SK-N-SH (cell line): ENCODE data around the gene ZNF143. TPM values are rescaled to one million over a fixed set of nuclear protein-coding genes. Genes with fewer than 3 reads are reported as not detected.
A peak's percentile ranks its signal among the peaks of the same experiment; 100 is the strongest.

Source experiments
- CTCF ChIA-PET: fragments of 300-600, 350-600 bp; formaldehyde crosslinking; extraction: SDS; loops from one replicate; lab custom pipeline; 2021; lab: Yijun Ruan, JAX
- POLR2A ChIA-PET: fragments of 350-600 bp; sonication (Branson Sonifier 250); formaldehyde crosslinking; extraction: SDS; loops from one replicate; lab custom pipeline; 2020; ENCODE audit warnings: antibody characterized with exemption, inconsistent platforms; lab: Yijun Ruan, JAX
- DNase-seq: peaks from one replicate; pipeline ENCODE4 v3.0.0; 2012
- H2AFZ ChIP-seq: fragments of 200-600 bp; sonication (generic); 2 replicates; pipeline ENCODE4 v1.8.1; 2016; ENCODE audit warnings: antibody characterized with exemption, mild to moderate bottlenecking, low read depth
- H3F3A ChIP-seq: fragments of 200-600 bp; sonication (generic); replicated peaks from 2 replicates; pipeline ENCODE3; 2016; ENCODE audit warnings: antibody characterized with exemption, mild to moderate bottlenecking; ENCODE audit not compliant: insufficient read depth
- H3K27ac ChIP-seq, 2 experiments: fragments of 200-500 bp in 1 of 2; fragments of 200-600 bp in 1 of 2; sonication (Bioruptor generic) in 1 of 2; sonication (generic), shearing (Covaris generic) in 1 of 2; 2 replicates each; pipeline versions ENCODE4 v1.5.1 to v1.6.1; 2014 to 2016; ENCODE audit warnings: low read depth in 2 of 2, inconsistent platforms in 1 of 2, low read length in 1 of 2, mild to moderate bottlenecking in 1 of 2, mixed read lengths in 1 of 2
- H3K27me3 ChIP-seq: fragments of 200-600 bp; sonication (generic), shearing (Covaris generic); 2 replicates; pipeline ENCODE4 v1.6.1; 2016; ENCODE audit warnings: mixed run types; ENCODE audit not compliant: insufficient read depth
- H3K36me3 ChIP-seq, 2 experiments: fragments of 200-500 bp in 1 of 2; fragments of 200-600 bp in 1 of 2; sonication (Bioruptor generic) in 1 of 2; sonication (generic) in 1 of 2; replicated peaks in 1 of 2; 2 replicates each; pipeline versions ENCODE3 to v1.5.1; 2014 to 2016; ENCODE audit warnings: low read length in 1 of 2, mild to moderate bottlenecking in 1 of 2; ENCODE audit not compliant: insufficient read depth in 2 of 2, control insufficient read depth in 1 of 2
- H3K4me1 ChIP-seq, 2 experiments: fragments of 200-500 bp in 1 of 2; fragments of 200-600 bp in 1 of 2; sonication (Bioruptor generic) in 1 of 2; sonication (generic), shearing (Covaris generic) in 1 of 2; 2 replicates each; pipeline versions ENCODE4 v1.5.1 to v1.6.1; 2014 to 2016; ENCODE audit warnings: low read depth in 1 of 2, low read length in 1 of 2, mixed run types in 1 of 2; ENCODE audit not compliant: insufficient read depth in 2 of 2, control insufficient read depth in 1 of 2
- H3K4me2 ChIP-seq: fragments of 200-600 bp; sonication (generic), shearing (Covaris generic); 2 replicates; pipeline ENCODE4 v1.6.1; 2017; ENCODE audit warnings: mixed run types
- H3K4me3 ChIP-seq, 2 experiments: fragments of 200-500 bp in 1 of 2; fragments of 200-600 bp in 1 of 2; sonication (Bioruptor generic) in 1 of 2; sonication (generic), shearing (Covaris generic) in 1 of 2; 2 replicates each; pipeline versions ENCODE4 v1.5.1 to v1.8.1; 2014 to 2016; ENCODE audit warnings: low read depth in 2 of 2, inconsistent platforms in 1 of 2, low read length in 1 of 2, mild to moderate bottlenecking in 1 of 2, mixed read lengths in 1 of 2, moderate library complexity in 1 of 2
- H3K79me2 ChIP-seq: fragments of 200-600 bp; sonication (generic); 2 replicates; pipeline ENCODE4 v1.8.1; 2017; ENCODE audit warnings: mild to moderate bottlenecking; ENCODE audit not compliant: insufficient read depth
- H3K9ac ChIP-seq: fragments of 200-600 bp; sonication (generic); 2 replicates; pipeline ENCODE4 v1.6.1; 2017; ENCODE audit warnings: mixed run types
- H3K9me2 ChIP-seq: fragments of 200-600 bp; sonication (generic); 2 replicates; pipeline ENCODE4 v1.6.1; 2017; ENCODE audit warnings: mixed run types
- H3K9me3 ChIP-seq: fragments of 200-600 bp; sonication (generic); 2 replicates; pipeline ENCODE4 v1.6.1; 2017; ENCODE audit warnings: mixed run types, mild to moderate bottlenecking, moderate library complexity
- H4K20me1 ChIP-seq: fragments of 200-600 bp; sonication (generic); 2 replicates; pipeline ENCODE4 v1.6.1; 2017; ENCODE audit warnings: mild to moderate bottlenecking, mixed run types; ENCODE audit not compliant: insufficient read depth
- CHD2 ChIP-seq: fragments of 150-350 bp; IDR thresholded peaks from 2 replicates; pipeline ENCODE4 v1.6.1; 2018; ENCODE audit warnings: low read length; ENCODE audit not compliant: partially characterized antibody
- ELF1 ChIP-seq: IDR thresholded peaks from 2 replicates; pipeline ENCODE4 v1.4.0; 2012
- EZH2phosphoT487 ChIP-seq: fragments of 200-600 bp; sonication (generic); IDR thresholded peaks from 2 replicates; pipeline ENCODE4 v1.6.1; 2017; ENCODE audit warnings: low read depth, mixed run types, mild to moderate bottlenecking, antibody characterized with exemption, moderate library complexity, borderline replicate concordance
- FOSL2 ChIP-seq: IDR thresholded peaks from 2 replicates; pipeline ENCODE4 v1.4.0; 2012; ENCODE audit warnings: low read depth, mild to moderate bottlenecking, moderate library complexity, borderline replicate concordance
- FOXM1 ChIP-seq: IDR thresholded peaks from 2 replicates; pipeline ENCODE4 v1.4.0; 2012; ENCODE audit warnings: low read depth, mild to moderate bottlenecking
- JUND ChIP-seq: IDR thresholded peaks from 2 replicates; pipeline ENCODE4 v1.4.0; 2012
- MEF2A ChIP-seq: IDR thresholded peaks from 2 replicates; pipeline ENCODE4 v1.4.0; 2012; ENCODE audit warnings: low read depth, borderline replicate concordance
- MXI1 ChIP-seq: IDR thresholded peaks from 2 replicates; pipeline ENCODE4 v1.6.1; 2012; ENCODE audit warnings: mild to moderate bottlenecking, low read depth, low read length, improper control_type of control experiment
- NFIC ChIP-seq: IDR thresholded peaks from 2 replicates; pipeline ENCODE4 v1.4.0; 2012; ENCODE audit warnings: borderline replicate concordance
- POLR2AphosphoS5 ChIP-seq: IDR thresholded peaks from 2 replicates; pipeline ENCODE4 v1.6.1; 2012; ENCODE audit warnings: low read depth, low read length
- RCOR1 ChIP-seq: fragments of 150-350 bp; IDR thresholded peaks from 2 replicates; pipeline ENCODE4 v1.6.1; 2017; ENCODE audit warnings: antibody characterized with exemption, low read length
- SIN3A ChIP-seq: IDR thresholded peaks from 2 replicates; pipeline ENCODE4 v1.6.1; 2012; ENCODE audit warnings: low read depth, mild to moderate bottlenecking, low read length, moderate library complexity, borderline replicate concordance
- SMC3 ChIP-seq: IDR thresholded peaks from 2 replicates; pipeline ENCODE4 v1.6.1; 2012; ENCODE audit warnings: low read depth, low read length, improper control_type of control experiment
- TEAD4 ChIP-seq: IDR thresholded peaks from 2 replicates; pipeline ENCODE4 v1.4.0; 2012; ENCODE audit warnings: mild to moderate bottlenecking, borderline replicate concordance; ENCODE audit not compliant: insufficient read depth
- USF2 ChIP-seq: fragments of 150-350 bp; IDR thresholded peaks from 2 replicates; pipeline ENCODE4 v1.6.1; 2017; ENCODE audit warnings: antibody characterized with exemption, low read length, low read depth, borderline replicate concordance
- ZBTB33 ChIP-seq: IDR thresholded peaks from 2 replicates; pipeline ENCODE4 v1.4.0; 2012; ENCODE audit warnings: low read depth, borderline replicate concordance
- WGBS: methylation state at CpG from one replicate; pipeline ENCODE4 v1.1.6; 2017; ENCODE audit warnings: low lambda C conversion rate; 5-methylcytosine and 5-hydroxymethylcytosine counted together
- polyA plus RNA-seq, 3 experiments: library from polyadenylated mRNA; depleted of rRNA; stranded (reverse); fragments of >200 nt; gene quantifications; 2 replicates each; pipeline ENCODE4 v1.2.3, GENCODE V29; 2012

ZNF143 gene
- polyA plus RNA-seq, 1 of the 3 experiments (the other 2 are of a cell fraction) = 11.3 TPM

- Histone ChIP-seq H3K9ac (peak overlapping the region; percentile 98), H3K27ac (peak overlapping the region; percentile 92 to 99), H4K20me1 (peaks cover 5% of the 10 kb centered on the region; the same call in 1 of the 2 replicates), H3F3A (peaks cover 14% of the 10 kb centered on the region), H3K36me3 (peaks cover 32 to 35% of the 10 kb centered on the region in 2 experiments), H3K4me1 (peaks cover 9 to 11% of the 10 kb centered on the region in 2 experiments; a peak in 3 of 4 replicates), H2AFZ (no peak overlapping the region), H3K27me3 (no peaks in the 10 kb centered on the region)
- under 1% methylated on average over 35 of the region's 43 CpGs for WGBS
- CTCF ChIA-PET = interaction anchor here (0.6 to 3.2 kb wide), 6 partner anchors 16 to 729 kb away, joined by 3 to 11 read pairs (median 3); no protein-coding TSS in a partner anchor
- DNase-seq = peak; percentile 27
- TF ChIP-seq MEF2A (no peak), JUND (no peak), FOXM1 (no peak), MXI1 (no peak), USF2 (no peak), RCOR1 (no peak), NFIC (no peak; the same call in 1 of the 2 replicates), EZH2phosphoT487 (no peak), ELF1 (no peak), TEAD4 (no peak)
- TF ChIP-seq, all 33 proteins: peak for 0
- Histone ChIP-seq H3K4me2 (peak overlapping the region; percentile 90), H3K4me3 (peak overlapping the region; percentile 70 to 89), H3K9me3 (no peaks in the 10 kb centered on the region), H3K79me2 (peaks cover 66% of the 10 kb centered on the region), H3K9me2 (no peaks in the 10 kb centered on the region)
- POLR2A ChIA-PET = interaction anchor here (0.6 to 1.8 kb wide), 4 partner anchors 115 to 733 kb away, joined by 3 to 4 read pairs (median 3); no protein-coding TSS in a partner anchor
Measured at GRCh38 chr11:9574622-9575259, 113.9 kb downstream of the ZNF143 start.

GRCh38 chr11:9575260-9576240 lies 114.7 kb downstream of the ZNF143 start:
- CTCF ChIA-PET = interaction anchor here (0.6 to 3.2 kb wide), 9 partner anchors 12 to 728 kb away, joined by 3 to 11 read pairs (median 4); no protein-coding TSS in a partner anchor
- Histone ChIP-seq H3K9ac (peak overlapping the region; percentile 98), H3K27ac (peak overlapping the region; percentile 92 to 99), H3F3A (peaks cover 14% of the 10 kb centered on the region), H3K79me2 (peaks cover 75% of the 10 kb centered on the region), H3K36me3 (peaks cover 39 to 40% of the 10 kb centered on the region in 2 experiments), H3K9me3 (no peaks in the 10 kb centered on the region), H3K9me2 (no peaks in the 10 kb centered on the region), H3K4me3 (peak overlapping the region; percentile 70 to 89), H3K27me3 (no peaks in the 10 kb centered on the region), H4K20me1 (peaks cover 5% of the 10 kb centered on the region; the same call in 1 of the 2 replicates), H3K4me1 (peaks cover 9 to 11% of the 10 kb centered on the region in 2 experiments; a peak in 3 of 4 replicates), H3K4me2 (peak overlapping the region; percentile 90), H2AFZ (no peak overlapping the region)
- POLR2A ChIA-PET = interaction anchor here (0.6 to 1.8 kb wide), 4 partner anchors 114 to 664 kb away, joined by 3 to 4 read pairs (median 3); no protein-coding TSS in a partner anchor
- peak; percentile 72 for DNase-seq
- WGBS = 2% methylated on average over 17 of the region's 17 CpGs
- TF ChIP-seq SMC3 = 0 out of 2 replicates have a peak, but pooled peaks have one; percentile 2
- TF ChIP-seq JUND = no peak
- TF ChIP-seq ZBTB33 = no peak
- TF ChIP-seq POLR2AphosphoS5 = peak; percentile 86
- TF ChIP-seq SIN3A = peak; percentile 76; the same call in 1 of the 2 replicates
- TF ChIP-seq NFIC = no peak
- peak; percentile 49 for TF ChIP-seq CHD2
- TF ChIP-seq USF2 = no peak
- no peak for TF ChIP-seq FOSL2
